Smooth muscle cell (in vitro differentiated cells): Measurements from ENCODE around the gene ALDH18A1. TPM values are rescaled to one million over a fixed set of nuclear protein-coding genes. Genes with fewer than 3 reads are reported as not detected.

ENCODE experiments used
- DNase-seq: peaks from one replicate; lab custom pipeline; 2025; ENCODE audit not compliant: unreplicated experiment; lab: John Stamatoyannopoulos, UW
- H2AFZ ChIP-seq: fragments of 200-600 bp; sonication (generic); 2 replicates; pipeline ENCODE4 v1.6.0; 2016; ENCODE audit warnings: antibody characterized with exemption, low read depth, mild to moderate bottlenecking
- H3F3A ChIP-seq: fragments of 200-600 bp; sonication (generic); 2 replicates; pipeline ENCODE4 v1.6.0; 2017; ENCODE audit warnings: antibody characterized with exemption, low read depth
- H3K27ac ChIP-seq: fragments of 200-600 bp; sonication (generic); 2 replicates; pipeline ENCODE4 v1.5.1; 2016; ENCODE audit warnings: low read depth, mild to moderate bottlenecking
- H3K27me3 ChIP-seq: fragments of 200-600 bp; sonication (generic); 2 replicates; pipeline ENCODE4 v1.6.1; 2016; ENCODE audit warnings: low read depth, mild to moderate bottlenecking
- H3K36me3 ChIP-seq: fragments of 200-600 bp; sonication (generic); 2 replicates; pipeline ENCODE4 v1.5.1; 2016; ENCODE audit warnings: low read depth
- H3K4me1 ChIP-seq: fragments of 200-600 bp; sonication (generic); 2 replicates; pipeline ENCODE4 v1.5.1; 2016; ENCODE audit warnings: low read depth
- H3K4me2 ChIP-seq: fragments of 200-600 bp; sonication (generic); 2 replicates; pipeline ENCODE4 v1.6.0; 2016; ENCODE audit warnings: mild to moderate bottlenecking
- H3K4me3 ChIP-seq: fragments of 200-600 bp; sonication (generic); 2 replicates; pipeline ENCODE4 v1.5.1; 2016; ENCODE audit warnings: mild to moderate bottlenecking
- H3K79me2 ChIP-seq: fragments of 200-600 bp; sonication (generic); 2 replicates; pipeline ENCODE4 v1.6.0; 2016; ENCODE audit warnings: low read depth, mild to moderate bottlenecking
- H3K9ac ChIP-seq: fragments of 200-600 bp; sonication (generic); 2 replicates; pipeline ENCODE4 v1.6.0; 2016; ENCODE audit warnings: low read depth
- H3K9me3 ChIP-seq: fragments of 200-600 bp; sonication (generic); replicated peaks from 2 replicates; pipeline ENCODE4 v1.5.1; 2016; ENCODE audit warnings: low read depth
- H4K20me1 ChIP-seq: fragments of 200-600 bp; sonication (generic); 2 replicates; pipeline ENCODE4 v1.6.0; 2016; ENCODE audit warnings: low read depth
- WGBS: methylation state at CpG from one replicate; pipeline ENCODE4 v1.1.7; 2016; ENCODE audit warnings: low lambda C conversion rate; 5-methylcytosine and 5-hydroxymethylcytosine counted together
- polyA plus RNA-seq: library from polyadenylated mRNA; unstranded; fragments of >200 nt; fragmentation: Nextera tagmentation; extraction: Ambion mirVana; gene quantifications from 2 replicates; pipeline ENCODE4 v1.2.1, GENCODE V29; 2016
- total RNA-seq: library from RNA; depleted of rRNA; stranded (reverse); fragments of >200 nt; gene quantifications from 2 replicates; pipeline ENCODE4 v1.2.3, GENCODE V29; 2014
- TF ChIP-seq, protein P1 (sequence below): fragments of 200-600 bp; sonication (generic); IDR thresholded peaks from 2 replicates; pipeline ENCODE4 v1.5.1; 2017; ENCODE audit warnings: borderline replicate concordance, mild to moderate bottlenecking, antibody characterized with exemption; ENCODE audit not compliant: insufficient read depth, poor library complexity, severe bottlenecking

ALDH18A1 gene
- 110 and 124 TPM in 2 replicates for total RNA-seq
- 82.5 and 98.2 TPM in 2 replicates for polyA plus RNA-seq

DNA sequence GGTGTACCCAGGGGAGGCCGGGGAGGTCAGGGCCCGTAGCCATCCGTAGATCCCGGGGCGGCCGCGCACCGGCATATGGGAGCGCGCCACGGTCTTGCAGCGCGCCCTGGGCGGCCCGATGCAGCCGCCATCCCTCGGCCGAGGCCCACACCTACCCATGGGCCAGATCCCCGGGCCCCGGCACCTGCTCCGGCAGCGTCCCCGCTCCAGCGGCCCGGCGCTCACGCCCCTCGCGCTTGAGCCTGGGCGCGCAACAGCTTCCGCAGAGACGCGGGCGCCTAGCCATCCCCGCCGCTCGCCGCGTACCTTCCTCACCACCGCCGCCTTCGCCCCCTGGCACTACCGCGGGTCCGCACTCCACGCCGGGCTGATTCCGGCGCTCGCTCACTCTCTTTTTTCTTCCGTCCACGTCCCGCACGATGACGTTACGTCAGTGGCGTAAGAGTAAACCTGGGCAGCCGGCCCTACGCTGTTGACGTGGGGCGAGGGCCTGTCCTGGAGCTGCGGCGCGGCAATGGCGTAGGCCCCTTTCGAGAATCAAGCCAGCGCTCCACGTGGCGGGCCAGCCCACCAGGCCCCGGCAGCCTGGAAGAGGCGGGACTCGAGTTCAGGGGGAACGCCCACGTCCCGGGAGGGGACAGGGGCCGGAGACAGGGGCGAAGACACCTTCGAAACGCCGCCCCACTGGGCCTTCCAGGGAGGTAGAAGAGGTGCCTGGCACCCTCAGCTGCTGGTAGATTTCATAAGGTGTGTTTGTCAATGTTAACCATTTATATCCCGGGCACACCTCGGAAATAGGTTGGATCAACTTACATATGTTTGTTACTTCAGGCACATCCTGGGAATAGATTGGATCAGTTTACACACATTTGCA is at the start of gene ALDH18A1:
Gene ALDH18A1, minus strand, starts transcription at position 421 of the 874 bp plus-strand sequence. CDS start 3,334 bp downstream, outside the sequence.
- peaks cover 18% of the 10 kb centered on the region for H3K36me3 ChIP-seq
- H3K4me3 ChIP-seq, result peak within 1 kb of the TSS; percentile 84
- peaks cover 12% of the 10 kb centered on the region for H3K4me1 ChIP-seq
- no peaks in the 10 kb centered on the region for H3K27me3 ChIP-seq
- peaks cover 49% of the 10 kb centered on the region for H3K79me2 ChIP-seq
- peak within 1 kb of the TSS; percentile 57 for H2AFZ ChIP-seq
- DNase-seq, result peak; percentile 87
- TF ChIP-seq, protein P1, sequence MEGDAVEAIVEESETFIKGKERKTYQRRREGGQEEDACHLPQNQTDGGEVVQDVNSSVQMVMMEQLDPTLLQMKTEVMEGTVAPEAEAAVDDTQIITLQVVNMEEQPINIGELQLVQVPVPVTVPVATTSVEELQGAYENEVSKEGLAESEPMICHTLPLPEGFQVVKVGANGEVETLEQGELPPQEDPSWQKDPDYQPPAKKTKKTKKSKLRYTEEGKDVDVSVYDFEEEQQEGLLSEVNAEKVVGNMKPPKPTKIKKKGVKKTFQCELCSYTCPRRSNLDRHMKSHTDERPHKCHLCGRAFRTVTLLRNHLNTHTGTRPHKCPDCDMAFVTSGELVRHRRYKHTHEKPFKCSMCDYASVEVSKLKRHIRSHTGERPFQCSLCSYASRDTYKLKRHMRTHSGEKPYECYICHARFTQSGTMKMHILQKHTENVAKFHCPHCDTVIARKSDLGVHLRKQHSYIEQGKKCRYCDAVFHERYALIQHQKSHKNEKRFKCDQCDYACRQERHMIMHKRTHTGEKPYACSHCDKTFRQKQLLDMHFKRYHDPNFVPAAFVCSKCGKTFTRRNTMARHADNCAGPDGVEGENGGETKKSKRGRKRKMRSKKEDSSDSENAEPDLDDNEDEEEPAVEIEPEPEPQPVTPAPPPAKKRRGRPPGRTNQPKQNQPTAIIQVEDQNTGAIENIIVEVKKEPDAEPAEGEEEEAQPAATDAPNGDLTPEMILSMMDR, result no peak
- 1% methylated on average over 81 of the region's 83 CpGs for WGBS
- H3K4me2 ChIP-seq, result peak within 1 kb of the TSS; percentile 81
- peaks cover 40% of the 10 kb centered on the region for H4K20me1 ChIP-seq
- peak within 1 kb of the TSS; percentile 72 for H3K9ac ChIP-seq
- peak within 1 kb of the TSS; percentile 35 for H3K27ac ChIP-seq
- no peaks in the 10 kb centered on the region for H3F3A ChIP-seq
- H3K9me3 ChIP-seq, result no peaks in the 10 kb centered on the region

DNA sequence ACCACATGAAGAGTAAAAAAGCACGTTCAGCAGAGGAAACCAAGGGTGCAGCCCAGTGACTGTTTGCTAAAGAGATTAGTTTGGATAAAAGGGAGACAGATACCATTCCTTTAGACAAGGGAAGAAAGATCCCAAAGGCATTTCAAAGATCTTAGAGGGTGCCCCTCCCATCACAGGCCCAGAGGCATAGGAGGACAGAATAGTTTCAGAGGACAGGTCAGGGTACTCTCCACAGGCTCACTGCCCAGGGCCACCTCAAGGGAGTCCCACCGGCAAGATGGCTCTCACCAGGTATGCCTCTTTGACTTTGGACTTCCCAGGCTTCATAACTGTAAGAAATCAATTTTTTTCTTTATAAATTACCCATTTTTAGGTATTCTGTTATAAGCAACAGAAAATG is 41.9 kb upstream of the ALDH18A1 start:
- no peaks in the 10 kb centered on the region for H3F3A ChIP-seq
- H2AFZ ChIP-seq, result no peak overlapping the region
- TF ChIP-seq, protein P1, result no peak
- H3K9me3 ChIP-seq, result no peaks in the 10 kb centered on the region
- H3K27ac ChIP-seq, result no peak overlapping the region
- peaks cover 3% of the 10 kb centered on the region for H3K79me2 ChIP-seq
- no peaks in the 10 kb centered on the region for H4K20me1 ChIP-seq
- no peak overlapping the region for H3K4me2 ChIP-seq
- no peak overlapping the region for H3K9ac ChIP-seq
- peaks cover 3% of the 10 kb centered on the region for H3K4me1 ChIP-seq
- DNase-seq, result no peak
- WGBS, result 63% methylated on average over 2 of the region's 2 CpGs
- no peaks in the 10 kb centered on the region for H3K27me3 ChIP-seq
- no peak overlapping the region for H3K4me3 ChIP-seq
- H3K36me3 ChIP-seq, result no peaks in the 10 kb centered on the region

DNA sequence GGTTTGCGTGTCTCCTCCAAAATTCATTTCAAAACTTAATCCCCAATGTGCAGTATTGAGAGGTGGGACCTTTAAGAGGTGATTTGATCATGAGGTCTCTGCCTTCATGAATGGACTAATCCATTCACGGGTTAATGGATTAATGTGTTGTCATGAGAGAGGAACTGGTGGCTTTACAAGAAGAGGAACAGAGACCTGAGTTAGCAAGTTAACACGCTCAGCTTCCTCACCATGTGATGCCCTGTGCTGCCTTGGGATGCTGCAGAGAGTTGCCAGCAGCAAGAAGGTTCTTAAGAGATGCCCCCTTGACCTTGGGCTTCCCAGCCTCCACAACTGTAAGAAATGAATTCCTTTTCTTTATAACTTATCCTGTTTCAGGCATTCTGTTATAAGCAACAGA is 40.9 kb upstream of the ALDH18A1 start:
- Histone ChIP-seq H3K4me2 (no peak overlapping the region), H3K9me3 (no peaks in the 10 kb centered on the region), H3K9ac (no peak overlapping the region), H2AFZ (no peak overlapping the region), H4K20me1 (no peaks in the 10 kb centered on the region), H3K4me3 (no peak overlapping the region), H3K27ac (no peak overlapping the region), H3F3A (no peaks in the 10 kb centered on the region), H3K36me3 (no peaks in the 10 kb centered on the region), H3K79me2 (peaks cover 12% of the 10 kb centered on the region), H3K4me1 (peaks cover 10% of the 10 kb centered on the region), H3K27me3 (no peaks in the 10 kb centered on the region)
- 88% methylated on average over 3 of the region's 3 CpGs for WGBS
- TF ChIP-seq, protein P1, result no peak
- DNase-seq, result no peak
